HEK293 (cell line): Measurements from ENCODE around the gene SKOR2.

ENCODE experiments used
- CTCF ChIA-PET: fragments of 350-600 bp; formaldehyde crosslinking; extraction: SDS; loops from one replicate; lab custom pipeline; 2021; ENCODE audit warnings: antibody characterized with exemption; lab: Yijun Ruan, JAX
- POLR2A ChIA-PET: fragments of 300-600 bp; formaldehyde crosslinking; extraction: SDS; loops from one replicate; lab custom pipeline; 2020; ENCODE audit warnings: antibody characterized with exemption, inconsistent platforms; lab: Yijun Ruan, JAX
- H3K27ac ChIP-seq: fragments of 200-500 bp; sonication (Bioruptor generic); 2 replicates; pipeline ENCODE4 v1.5.1; 2014; ENCODE audit warnings: low read depth, low read length, control low read depth, inconsistent platforms; ENCODE audit errors: extremely low read depth
- H3K36me3 ChIP-seq, 2 experiments: fragments of 200-500 bp in 1 of 2; sonication (Bioruptor generic) in 1 of 2; 1 replicate in 1 of 2; 2 replicates in 1 of 2; pipeline ENCODE4 v1.5.1; 2014 to 2017; ENCODE audit warnings: inconsistent platforms in 2 of 2, low read length in 2 of 2; ENCODE audit not compliant: control insufficient read depth in 2 of 2, insufficient read depth in 1 of 2
- H3K4me1 ChIP-seq: fragments of 200-500 bp; sonication (Bioruptor generic); 2 replicates; pipeline ENCODE4 v1.5.1; 2014; ENCODE audit warnings: mild to moderate bottlenecking, low read length, inconsistent platforms; ENCODE audit not compliant: control insufficient read depth, insufficient read depth
- H3K4me3 ChIP-seq: 2 replicates; pipeline ENCODE4 v1.5.1; 2011; ENCODE audit warnings: low read depth, mild to moderate bottlenecking, control low read depth, low read length, moderate library complexity
- H3K9me3 ChIP-seq: fragments of 200-500 bp; sonication (Bioruptor generic); 2 replicates; pipeline ENCODE4 v1.5.1; 2014; ENCODE audit warnings: low read depth, low read length, inconsistent platforms; ENCODE audit not compliant: control insufficient read depth, insufficient read depth
- HOXC10 ChIP-seq: sonication (generic); formaldehyde crosslinking; IDR thresholded peaks from 2 replicates; pipeline ENCODE4 v1.8.1; 2023; ENCODE audit warnings: mild to moderate bottlenecking, missing genetic modification reagents
- OSR2 ChIP-seq: fragments of 450-650 bp; formaldehyde crosslinking; IDR thresholded peaks from 2 replicates; pipeline ENCODE4 v1.5.1; 2016; ENCODE audit warnings: missing biosample characterization, missing genetic modification characterization
- SETDB1 ChIP-seq: IDR thresholded peaks from one replicate; pipeline ENCODE4 v1.6.1; 2017; ENCODE audit warnings: mild to moderate bottlenecking, low read length, moderate library complexity, mixed read lengths; ENCODE audit not compliant: insufficient read length
- SP3 ChIP-seq: fragments of 450-650 bp; formaldehyde crosslinking; IDR thresholded peaks from 2 replicates; pipeline ENCODE4 v1.5.1; 2016; ENCODE audit warnings: missing biosample characterization, missing genetic modification characterization
- SP7 ChIP-seq: fragments of 450-650 bp; formaldehyde crosslinking; IDR thresholded peaks from 2 replicates; pipeline ENCODE4 v1.5.1; 2016; ENCODE audit warnings: missing biosample characterization, missing genetic modification characterization
- ZBTB20 ChIP-seq: fragments of 450-650 bp; formaldehyde crosslinking; IDR thresholded peaks from 2 replicates; pipeline ENCODE4 v1.5.1; 2016; ENCODE audit warnings: missing biosample characterization, missing genetic modification characterization
- ZBTB21 ChIP-seq: fragments of 450-650 bp; formaldehyde crosslinking; IDR thresholded peaks from 2 replicates; pipeline ENCODE4 v1.5.1; 2017; ENCODE audit warnings: missing biosample characterization, missing genetic modification characterization
- ZFP3 ChIP-seq: fragments of 450-650 bp; formaldehyde crosslinking; IDR thresholded peaks from 2 replicates; pipeline ENCODE4 v1.5.1; 2016; ENCODE audit warnings: low read depth, missing biosample characterization, missing genetic modification characterization
- ZFP69B ChIP-seq: fragments of 450-650 bp; formaldehyde crosslinking; IDR thresholded peaks from 2 replicates; pipeline ENCODE4 v1.5.1; 2016; ENCODE audit warnings: missing biosample characterization, missing genetic modification characterization
- ZNF10 ChIP-seq: fragments of 450-650 bp; formaldehyde crosslinking; IDR thresholded peaks from 2 replicates; pipeline ENCODE4 v1.5.1; 2017; ENCODE audit warnings: missing biosample characterization, missing genetic modification characterization
- ZNF146 ChIP-seq: fragments of 450-650 bp; formaldehyde crosslinking; IDR thresholded peaks from 2 replicates; pipeline ENCODE4 v1.5.1; 2016; ENCODE audit warnings: missing biosample characterization, missing genetic modification characterization
- ZNF157 ChIP-seq: fragments of 450-650 bp; formaldehyde crosslinking; IDR thresholded peaks from 2 replicates; pipeline ENCODE4 v1.5.1; 2016; ENCODE audit warnings: missing biosample characterization, missing genetic modification characterization
- ZNF184 ChIP-seq: fragments of 450-650 bp; IDR thresholded peaks from 2 replicates; pipeline ENCODE4 v1.5.1; 2018; ENCODE audit warnings: missing biosample characterization, mild to moderate bottlenecking, missing genetic modification characterization
- ZNF19 ChIP-seq: fragments of 450-650 bp; formaldehyde crosslinking; IDR thresholded peaks from 2 replicates; pipeline ENCODE4; 2016; ENCODE audit warnings: missing biosample characterization, missing genetic modification characterization, low read depth
- ZNF335 ChIP-seq: fragments of 450-650 bp; formaldehyde crosslinking; conservative IDR thresholded peaks from 2 replicates; pipeline ENCODE4 v1.5.1; 2016; ENCODE audit warnings: missing biosample characterization, missing genetic modification characterization
- ZNF398 ChIP-seq: fragments of 450-650 bp; formaldehyde crosslinking; IDR thresholded peaks from 2 replicates; pipeline ENCODE4 v1.5.1; 2017; ENCODE audit warnings: missing biosample characterization, missing genetic modification characterization
- ZNF501 ChIP-seq: fragments of 450-650 bp; formaldehyde crosslinking; IDR thresholded peaks from 2 replicates; pipeline ENCODE4 v1.5.1; 2016; ENCODE audit warnings: missing biosample characterization, missing genetic modification characterization
- ZNF529 ChIP-seq: fragments of 450-650 bp; formaldehyde crosslinking; IDR thresholded peaks from 2 replicates; pipeline ENCODE4 v1.5.1; 2017; ENCODE audit warnings: missing genetic modification characterization, missing biosample characterization; ENCODE audit not compliant: insufficient replicate concordance
- ZNF530 ChIP-seq: fragments of 450-650 bp; formaldehyde crosslinking; IDR thresholded peaks from 2 replicates; pipeline ENCODE4 v1.5.1; 2016; ENCODE audit warnings: low read depth, missing biosample characterization, missing genetic modification characterization
- ZNF549 ChIP-seq: fragments of 450-650 bp; IDR thresholded peaks from 2 replicates; pipeline ENCODE4 v1.5.1; 2018; ENCODE audit warnings: missing biosample characterization, missing genetic modification characterization, mild to moderate bottlenecking, inconsistent platforms, moderate library complexity
- ZNF580 ChIP-seq: fragments of 450-650 bp; formaldehyde crosslinking; IDR thresholded peaks from 2 replicates; pipeline ENCODE4 v1.5.1; 2016; ENCODE audit warnings: missing biosample characterization, missing genetic modification characterization
- ZNF596 ChIP-seq: fragments of 450-650 bp; IDR thresholded peaks from 2 replicates; pipeline ENCODE4 v1.5.0; 2018; ENCODE audit warnings: missing biosample characterization, mild to moderate bottlenecking, missing genetic modification characterization, moderate library complexity
- ZNF692 ChIP-seq: fragments of 450-650 bp; formaldehyde crosslinking; IDR thresholded peaks from 2 replicates; pipeline ENCODE4 v1.5.1; 2016; ENCODE audit warnings: missing biosample characterization, missing genetic modification characterization
- ZSCAN18 ChIP-seq: fragments of 450-650 bp; formaldehyde crosslinking; IDR thresholded peaks from 2 replicates; pipeline ENCODE4 v1.5.1; 2016; ENCODE audit warnings: missing biosample characterization, missing genetic modification characterization
- TF ChIP-seq, protein P1 (sequence below): fragments of 450-650 bp; formaldehyde crosslinking; IDR thresholded peaks from 2 replicates; pipeline ENCODE4 v1.5.1; 2016; ENCODE audit warnings: missing biosample characterization, missing genetic modification characterization
- TF ChIP-seq, protein P2 (sequence below): fragments of 450-650 bp; formaldehyde crosslinking; IDR thresholded peaks from 2 replicates; pipeline ENCODE4 v1.5.1; 2016; ENCODE audit warnings: missing biosample characterization, missing genetic modification characterization

SKOR2 gene

DNA sequence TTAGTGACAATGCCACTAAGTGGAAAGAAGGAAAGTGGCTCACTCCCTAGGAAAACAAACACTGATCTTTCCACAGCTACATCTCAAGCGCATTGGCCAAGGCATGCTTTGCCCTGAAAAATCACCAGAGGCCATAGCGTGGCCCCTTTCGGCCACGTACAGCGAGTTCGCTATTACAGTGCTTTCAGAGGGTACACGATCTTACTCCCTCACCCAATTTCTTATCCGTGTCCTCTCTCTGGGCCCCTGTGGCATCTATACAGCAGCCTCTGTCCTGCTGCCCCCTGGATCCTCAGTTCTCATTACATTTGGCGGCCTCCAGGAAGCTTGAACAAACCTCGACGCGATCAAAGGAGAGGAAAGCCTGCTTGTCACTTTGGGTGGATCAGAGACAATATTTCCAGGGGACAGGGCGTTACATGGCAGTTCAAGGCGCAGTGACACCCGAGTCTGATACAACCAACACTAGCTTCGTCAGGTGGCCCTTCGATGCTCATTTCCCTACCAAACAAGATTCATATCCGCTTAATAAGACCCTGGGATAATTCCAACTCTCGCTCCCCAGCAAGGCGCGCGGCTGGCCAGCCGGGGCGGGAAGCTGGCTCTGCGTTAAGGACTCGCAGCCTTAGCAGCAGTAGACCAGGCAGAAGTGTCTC is 941 bp downstream of the SKOR2 start:
- H3K4me1 ChIP-seq = no peaks in the 10 kb centered on the region
- H3K9me3 ChIP-seq = peaks cover 5% of the 10 kb centered on the region
- H3K27ac ChIP-seq = no peak overlapping the region
- ChIA-PET POLR2A (no interaction called here), CTCF (interaction anchor here (1.1 to 1.9 kb wide), 3 partner anchors 25 to 504 kb away, joined by 3 to 4 read pairs (median 4); no protein-coding TSS in a partner anchor)
- H3K36me3 ChIP-seq = no peaks in the 10 kb centered on the region
- TF ChIP-seq ZFP3 (tag by site-specific recombination) (no peak), ZNF398 (tag by site-specific recombination) (no peak), SP7 (no peak), ZNF146 (no peak), ZNF184 (tag by site-specific recombination) (no peak), ZNF501 (no peak), ZNF530 (tag by site-specific recombination) (no peak), ZNF10 (no peak), OSR2 (tag by site-specific recombination) (no peak), SETDB1 (no peak), ZNF596 (tag by site-specific recombination) (no peak), ZNF692 (tag by site-specific recombination) (no peak), ZNF157 (tag by site-specific recombination) (no peak), HOXC10 (CRISPR knock-in tag) (no peak), ZNF19 (no peak), ZNF529 (no peak), ZBTB20 (tag by site-specific recombination) (no peak), ZNF335 (tag by site-specific recombination) (no peak)
- TF ChIP-seq, protein P1, sequence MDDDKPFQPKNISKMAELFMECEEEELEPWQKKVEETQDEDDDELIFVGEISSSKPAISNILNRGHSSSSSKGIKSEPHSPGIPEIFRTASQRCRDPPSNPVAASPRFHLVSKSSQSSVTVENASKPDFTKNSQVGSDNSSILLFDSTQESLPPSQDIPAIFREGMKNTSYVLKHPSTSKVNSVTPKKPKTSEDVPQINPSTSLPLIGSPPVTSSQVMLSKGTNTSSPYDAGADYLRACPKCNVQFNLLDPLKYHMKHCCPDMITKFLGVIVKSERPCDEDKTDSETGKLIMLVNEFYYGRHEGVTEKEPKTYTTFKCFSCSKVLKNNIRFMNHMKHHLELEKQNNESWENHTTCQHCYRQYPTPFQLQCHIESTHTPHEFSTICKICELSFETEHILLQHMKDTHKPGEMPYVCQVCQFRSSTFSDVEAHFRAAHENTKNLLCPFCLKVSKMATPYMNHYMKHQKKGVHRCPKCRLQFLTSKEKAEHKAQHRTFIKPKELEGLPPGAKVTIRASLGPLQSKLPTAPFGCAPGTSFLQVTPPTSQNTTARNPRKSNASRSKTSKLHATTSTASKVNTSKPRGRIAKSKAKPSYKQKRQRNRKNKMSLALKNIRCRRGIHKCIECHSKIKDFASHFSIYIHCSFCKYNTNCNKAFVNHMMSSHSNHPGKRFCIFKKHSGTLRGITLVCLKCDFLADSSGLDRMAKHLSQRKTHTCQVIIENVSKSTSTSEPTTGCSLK (tag by site-specific recombination) = no peak
- no peak overlapping the region for H3K4me3 ChIP-seq

DNA sequence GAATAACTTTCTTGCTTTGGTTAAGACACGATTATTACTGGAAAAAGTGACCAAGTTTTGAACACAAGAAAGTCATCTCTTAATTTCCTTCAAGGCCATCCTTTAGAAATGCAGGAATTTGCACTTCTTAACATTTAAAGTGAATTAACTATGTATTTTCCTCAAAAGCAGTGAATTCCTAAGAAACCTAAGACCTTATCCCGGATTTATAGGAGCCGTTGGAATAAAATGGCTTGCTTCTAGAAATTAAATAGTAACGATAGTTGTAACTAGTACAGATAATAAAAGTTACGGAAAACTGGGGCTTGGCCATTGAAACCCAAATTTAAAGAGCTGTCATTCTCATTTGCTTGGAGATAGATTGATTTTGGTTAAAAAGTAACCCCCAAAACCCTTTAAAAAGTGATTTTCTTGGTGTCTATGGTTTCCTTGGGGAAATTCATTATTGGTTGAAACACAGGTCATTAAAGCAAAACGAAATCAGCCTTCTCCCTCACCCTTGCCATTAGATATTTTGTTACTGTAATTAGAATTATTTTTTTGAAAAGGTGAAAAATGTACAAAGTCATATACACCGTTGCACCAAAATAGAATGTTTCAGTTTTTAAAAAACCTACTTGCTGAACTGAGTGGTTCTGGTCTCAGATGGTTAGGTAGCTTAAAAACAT is 2.0 kb downstream of the SKOR2 start:
- CTCF ChIA-PET = interaction anchor here (0.6 to 1.9 kb wide), 7 partner anchors 11 to 1075 kb away, joined by 3 to 4 read pairs (median 3); a partner anchor contains a TSS
- peaks cover 5% of the 10 kb centered on the region for H3K9me3 ChIP-seq
- POLR2A ChIA-PET = no interaction called here
- H3K27ac ChIP-seq = no peak overlapping the region
- no peaks in the 10 kb centered on the region for H3K36me3 ChIP-seq
- no peak overlapping the region for H3K4me3 ChIP-seq
- H3K4me1 ChIP-seq = no peaks in the 10 kb centered on the region
- no peak for TF ChIP-seq ZNF549 (tag by site-specific recombination)
- TF ChIP-seq ZFP69B = no peak
- TF ChIP-seq, protein P2, sequence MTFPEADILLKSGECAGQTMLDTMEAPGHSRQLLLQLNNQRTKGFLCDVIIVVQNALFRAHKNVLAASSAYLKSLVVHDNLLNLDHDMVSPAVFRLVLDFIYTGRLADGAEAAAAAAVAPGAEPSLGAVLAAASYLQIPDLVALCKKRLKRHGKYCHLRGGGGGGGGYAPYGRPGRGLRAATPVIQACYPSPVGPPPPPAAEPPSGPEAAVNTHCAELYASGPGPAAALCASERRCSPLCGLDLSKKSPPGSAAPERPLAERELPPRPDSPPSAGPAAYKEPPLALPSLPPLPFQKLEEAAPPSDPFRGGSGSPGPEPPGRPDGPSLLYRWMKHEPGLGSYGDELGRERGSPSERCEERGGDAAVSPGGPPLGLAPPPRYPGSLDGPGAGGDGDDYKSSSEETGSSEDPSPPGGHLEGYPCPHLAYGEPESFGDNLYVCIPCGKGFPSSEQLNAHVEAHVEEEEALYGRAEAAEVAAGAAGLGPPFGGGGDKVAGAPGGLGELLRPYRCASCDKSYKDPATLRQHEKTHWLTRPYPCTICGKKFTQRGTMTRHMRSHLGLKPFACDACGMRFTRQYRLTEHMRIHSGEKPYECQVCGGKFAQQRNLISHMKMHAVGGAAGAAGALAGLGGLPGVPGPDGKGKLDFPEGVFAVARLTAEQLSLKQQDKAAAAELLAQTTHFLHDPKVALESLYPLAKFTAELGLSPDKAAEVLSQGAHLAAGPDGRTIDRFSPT = no peak
- no peak for TF ChIP-seq ZBTB21
- no peak for TF ChIP-seq ZNF580 (tag by site-specific recombination)
- TF ChIP-seq ZSCAN18 = no peak
- no peak for TF ChIP-seq SP3 (tag by site-specific recombination)
- TF ChIP-seq ZNF529 = no peak
- no peak for TF ChIP-seq ZNF10
